Tibial artery (tissue), 4 donors: ENCODE measurements around the gene LZTS2.
A peak's percentile ranks its signal among the peaks of the same experiment; 100 is the strongest.

Experiments
- DNase-seq, 2 donors: peaks; one replicate each; pipeline ENCODE4 v3.0.0-alpha.2; 2019
- H3K27ac ChIP-seq, 2 donors: fragments of 200-600 bp; sonication (generic) in 1 of 2; 1 replicate in 1 of 2; 2 replicates in 1 of 2; pipeline ENCODE4 v1.5.1; 2018 to 2019; ENCODE audit warnings: mild to moderate bottlenecking in 1 of 2
- H3K27me3 ChIP-seq, 2 donors: fragments of 200-600 bp; sonication (generic) in 1 of 2; one replicate each; pipeline versions ENCODE4 v1.5.1 to v1.6.0; 2016 to 2019
- H3K36me3 ChIP-seq, 3 donors: fragments of 200-600 bp; sonication (generic) in 2 of 3; one replicate each; pipeline ENCODE4 v1.5.1; 2016 to 2019; ENCODE audit warnings: mild to moderate bottlenecking in 2 of 3
- H3K4me1 ChIP-seq, 4 donors: fragments of 200-600 bp; sonication (generic) in 2 of 4; 1 replicate in 3 of 4; 2 replicates in 1 of 4; pipeline ENCODE4 v1.5.1; 2016 to 2019
- H3K4me3 ChIP-seq, 2 donors: fragments of 200-600 bp; sonication (generic) in 1 of 2; 1 replicate in 1 of 2; 2 replicates in 1 of 2; pipeline ENCODE4 v1.5.1; 2018 to 2019; ENCODE audit warnings: mild to moderate bottlenecking in 2 of 2
- H3K9me3 ChIP-seq, 3 donors: fragments of 200-600 bp; sonication (generic) in 1 of 3; one replicate each; pipeline ENCODE4 v1.5.1; 2016 to 2019
- CTCF ChIP-seq, 2 experiments: fragments of 200-600 bp in 1 of 2; fragments of 450-650 bp in 1 of 2; IDR thresholded peaks; one replicate each; pipeline ENCODE4 v1.5.1; 2017 to 2019; ENCODE audit warnings: antibody characterized with exemption in 2 of 2, mild to moderate bottlenecking in 1 of 2, moderate library complexity in 1 of 2
- intact Hi-C: fragments of 100-400 bp; cut with DNase I; formaldehyde crosslinking; loops from one replicate; pipeline ENCODE4 v1.15.0; 2023; ENCODE audit warnings: low total_unique reads

LZTS2 gene

GRCh38 chr10:101044117-101044516 lies 44.5 kb downstream of the LZTS2 start:
- DNase-seq, result no peak
- Histone ChIP-seq H3K4me3 (no peak overlapping the region), H3K9me3 (no peaks in the 10 kb centered on the region), H3K36me3 (peaks cover 4 to 12% (median 9%) of the 10 kb centered on the region in 3 donors), H3K27me3 (peaks cover 0 to 27% of the 10 kb centered on the region in 2 donors), H3K27ac (peak overlapping the region in 1 of 2 donors; percentile 78), H3K4me1 (peaks cover 0 to 36% (median 17%) of the 10 kb centered on the region in 4 donors)
- TF ChIP-seq CTCF (IDR thresholded peaks at IDR 0.05), result no peak
- intact Hi-C loops, result no loop called here

GRCh38 chr10:101046332-101047238 lies 47.0 kb downstream of the LZTS2 start:
- Histone ChIP-seq H3K36me3 (no peaks in the 10 kb centered on the region), H3K9me3 (no peaks in the 10 kb centered on the region), H3K27ac (no peak overlapping the region), H3K4me3 (no peak overlapping the region), H3K4me1 (peaks cover 0 to 34% (median 24%) of the 10 kb centered on the region in 4 donors), H3K27me3 (peaks cover 3 to 50% of the 10 kb centered on the region in 2 donors)
- no peak for TF ChIP-seq CTCF (IDR thresholded peaks at IDR 0.05)
- intact Hi-C loops, result loop anchor here (5.0 kb wide), 1 partner anchor 96 kb away; no protein-coding TSS in a partner anchor
- DNase-seq, result no peak

- Histone ChIP-seq H3K27me3 (peaks cover 3 to 57% of the 10 kb centered on the region in 2 donors), H3K27ac (no peak overlapping the region), H3K36me3 (no peaks in the 10 kb centered on the region), H3K4me1 (peaks cover 0 to 27% (median 18%) of the 10 kb centered on the region in 4 donors), H3K9me3 (no peaks in the 10 kb centered on the region), H3K4me3 (no peak overlapping the region)
- TF ChIP-seq CTCF (IDR thresholded peaks at IDR 0.05), result no peak
- no peak for DNase-seq
- intact Hi-C loops, result loop anchor here (5.0 kb wide), 1 partner anchor 95 kb away; no protein-coding TSS in a partner anchor
Measured at GRCh38 chr10:101047268-101047667, 47.7 kb downstream of the LZTS2 start.

- no peak for DNase-seq
- H3K27ac ChIP-seq, result no peak overlapping the region
- no peak for TF ChIP-seq CTCF (IDR thresholded peaks at IDR 0.05)
- no peaks in the 10 kb centered on the region for H3K36me3 ChIP-seq
- H3K4me1 ChIP-seq, result peaks cover 0 to 23% (median 14%) of the 10 kb centered on the region in 4 donors
- H3K27me3 ChIP-seq, result peaks cover 3 to 57% of the 10 kb centered on the region in 2 donors
- intact Hi-C loops, result loop anchor here (5.0 kb wide), 1 partner anchor 94 kb away; no protein-coding TSS in a partner anchor
- no peaks in the 10 kb centered on the region for H3K9me3 ChIP-seq
- H3K4me3 ChIP-seq, result no peak overlapping the region
Measured at GRCh38 chr10:101047961-101048892, 48.6 kb downstream of the LZTS2 start.
